HUDEP-2 (cell line): Measurements from ENCODE around the gene RRP1B.
A peak's percentile ranks its signal among the peaks of the same experiment; 100 is the strongest.

Experiments
- DNase-seq, 76 experiments: peaks; one replicate each; lab custom pipeline; 2025; ENCODE audit not compliant: unreplicated experiment in 76 of 76; lab: John Stamatoyannopoulos, UW

Gene RRP1B

DNA sequence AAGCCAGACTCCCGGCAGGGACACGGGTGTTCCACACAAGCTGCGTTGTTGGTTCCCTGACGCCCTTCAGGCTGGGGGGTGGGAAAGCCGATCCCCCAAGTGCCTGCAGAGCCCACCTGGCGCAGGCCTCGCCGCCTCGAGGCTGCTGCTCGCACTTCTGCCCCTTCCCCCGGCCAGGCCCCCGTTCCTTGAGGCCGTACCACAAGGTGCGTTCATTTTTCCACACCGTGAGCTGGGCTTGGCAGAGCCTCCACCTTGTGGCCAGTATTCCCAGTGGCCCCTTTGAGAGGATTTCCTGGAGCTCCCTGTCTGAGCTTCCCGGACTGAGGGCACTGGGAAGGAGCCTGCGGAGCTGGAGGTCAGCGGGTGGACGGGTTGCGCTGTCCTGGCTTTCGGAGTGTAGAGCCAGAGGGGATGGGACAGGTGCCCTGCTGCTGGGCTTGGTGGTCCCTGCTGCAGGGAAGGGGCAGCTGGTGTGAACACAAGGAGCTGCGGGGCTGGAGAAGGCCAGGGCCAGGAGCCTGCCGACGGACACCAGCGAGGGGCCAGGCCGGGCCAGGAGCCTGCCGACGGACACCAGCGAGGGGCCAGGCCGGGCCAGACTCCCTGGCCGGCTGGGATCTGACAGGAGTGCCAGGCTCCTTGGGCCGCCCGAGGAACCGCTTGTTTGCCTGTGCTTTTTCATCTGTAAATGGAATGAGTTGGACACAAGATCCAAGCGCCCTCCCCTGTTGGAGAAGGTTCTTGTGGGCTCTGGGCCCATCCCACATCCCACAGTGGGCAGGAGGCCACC, 78.0 kb downstream of the RRP1B start:
- DNase-seq, result no peak

DNA sequence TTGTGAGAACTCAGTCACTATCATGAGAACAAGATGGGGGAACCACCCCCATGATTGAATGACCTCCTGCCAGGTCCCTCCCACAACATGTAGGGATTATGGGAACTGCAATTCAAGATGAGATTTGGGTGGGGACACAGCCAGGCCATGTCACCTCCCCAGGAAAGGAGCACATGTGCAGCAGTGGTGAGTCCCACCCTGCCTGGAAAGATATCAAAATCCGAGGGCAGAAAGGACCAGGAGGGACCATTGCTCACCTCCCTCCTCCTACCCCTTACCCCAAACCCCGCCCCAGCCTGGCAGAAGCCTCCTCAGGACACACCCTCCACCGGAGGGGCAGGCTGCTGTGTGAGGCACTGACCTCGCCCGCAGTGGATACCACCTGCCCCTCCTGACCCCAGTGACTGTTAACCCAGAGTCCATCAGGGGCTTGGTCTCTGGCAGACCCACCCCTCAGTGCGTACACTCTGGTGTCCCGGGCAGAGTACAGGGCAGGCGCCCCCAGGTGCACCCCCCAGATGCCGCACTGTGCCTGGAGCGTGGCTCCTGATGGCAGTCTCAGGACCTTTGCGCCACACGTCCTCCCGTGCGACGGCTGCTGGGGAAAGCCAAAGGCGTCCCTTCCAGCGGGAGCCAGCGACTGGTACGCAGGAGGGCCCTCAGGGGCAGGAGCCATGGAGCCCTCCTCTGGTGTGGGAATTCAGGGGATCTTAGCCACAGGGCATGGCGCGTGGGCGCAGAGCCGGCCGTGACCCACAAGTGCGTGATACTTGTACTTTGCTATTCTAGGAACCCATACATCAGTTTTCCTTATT, 80.5 kb downstream of the RRP1B start:
- DNase-seq, result peak in 71 of 76 experiments; percentile 29 to 89 (median 67)

DNA sequence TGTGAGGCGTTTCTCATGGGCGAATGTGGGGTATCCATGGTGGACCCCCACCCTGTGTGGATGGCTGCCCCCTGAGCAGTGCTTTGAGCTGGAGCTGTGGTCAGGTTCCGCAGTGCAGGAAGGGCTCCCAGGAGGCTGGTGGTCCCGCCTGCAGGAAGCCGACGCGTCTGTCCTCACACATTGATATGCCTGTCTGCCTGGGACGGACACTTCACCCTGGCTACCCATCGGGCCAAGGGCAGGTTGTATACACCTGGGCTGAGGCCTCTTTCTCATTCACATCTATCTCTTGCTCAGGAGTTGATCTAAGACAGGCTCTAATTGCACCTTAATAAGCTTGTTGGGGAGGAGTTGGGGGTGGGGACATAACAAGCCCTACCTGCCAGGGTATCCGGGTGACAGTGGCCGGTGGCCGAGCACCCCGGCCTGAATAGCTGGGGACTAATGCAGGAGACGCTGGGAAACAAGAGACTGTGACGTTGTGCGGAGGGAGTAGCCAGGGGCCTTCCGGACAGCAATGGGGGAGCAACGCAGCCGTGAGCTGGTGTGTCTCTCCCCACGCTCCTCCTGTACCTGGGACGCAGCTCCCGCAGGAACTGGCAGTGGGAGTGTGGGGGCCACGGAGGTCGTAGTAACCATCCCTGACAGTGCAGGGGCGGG, 81.3 kb downstream of the RRP1B start:
- peak in 44 of 76 experiments; percentile 12 to 80 (median 36) for DNase-seq

DNA sequence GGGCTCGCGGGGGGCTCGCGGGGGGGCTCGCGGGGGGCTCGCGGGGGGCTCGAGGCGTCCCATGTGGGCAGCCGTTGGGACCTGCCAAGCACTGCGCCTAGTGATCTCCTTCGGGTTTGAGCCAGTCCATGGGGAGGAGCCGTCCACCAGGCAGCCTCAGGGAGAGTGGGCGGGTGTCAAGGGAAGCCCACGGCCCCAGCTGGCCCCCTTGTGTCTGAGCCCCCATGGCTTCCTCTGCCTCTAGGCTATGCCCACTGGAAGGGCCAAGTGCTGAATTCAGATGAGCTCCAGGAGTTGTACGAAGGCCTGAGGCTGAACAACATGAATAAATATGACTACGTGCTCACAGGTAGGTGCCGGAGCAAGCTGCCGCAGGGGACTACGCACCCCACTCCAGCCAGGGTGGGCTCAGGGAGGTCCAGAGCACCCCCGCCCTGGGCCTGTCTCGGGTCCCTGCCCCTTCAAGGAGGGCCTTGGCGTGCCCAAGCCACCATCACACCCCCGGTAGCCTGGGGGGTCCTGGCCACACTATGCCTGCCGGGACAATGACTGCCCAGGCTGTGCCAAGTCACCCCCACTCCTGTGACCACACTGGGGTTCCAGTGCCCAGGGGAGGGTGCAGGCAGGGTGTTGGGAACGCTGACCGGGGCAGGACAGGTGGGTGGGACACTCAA, 82.2 kb downstream of the RRP1B start:
- DNase-seq, result no peak

- DNase-seq, result peak in 73 of 76 experiments; percentile 33 to 94 (median 78)
These were observed 84.6 kb downstream of the RRP1B start for GRCh38 chr21:43743947-43744346.

GRCh38 chr21:43744725-43745124, 85.4 kb downstream of the RRP1B start:
- no peak for DNase-seq
